GM20000 (cell line): Measurements from ENCODE around the gene SYPL1.

Experiments
- DNase-seq: peaks from one replicate; pipeline ENCODE4 v3.0.0; 2012; ENCODE audit warnings: low spot score
- CTCF ChIP-seq: IDR thresholded peaks from 2 replicates; pipeline ENCODE4 v1.5.1; 2012; ENCODE audit warnings: mild to moderate bottlenecking, control low read depth; ENCODE audit errors: extremely low read depth, missing control alignments

The SYPL1 gene

DNA sequence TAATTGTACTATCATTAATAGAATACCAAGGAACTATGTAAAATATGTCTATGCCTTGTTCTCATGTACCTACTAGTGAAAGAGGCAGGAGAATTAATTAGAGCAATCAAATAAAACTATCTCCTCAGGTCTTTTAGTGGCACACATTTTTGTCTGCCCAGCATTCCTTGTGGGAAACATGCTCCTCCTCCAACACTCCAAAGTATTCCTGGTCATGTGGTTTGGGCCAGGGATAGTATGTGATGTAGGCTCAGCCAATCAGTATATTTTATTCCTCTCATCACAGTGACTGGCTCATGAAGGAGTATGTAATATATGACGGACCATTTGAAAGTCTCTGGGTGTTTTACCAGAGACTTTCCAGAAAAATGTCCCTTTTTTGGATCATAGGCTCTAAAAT is 16.7 kb upstream of the SYPL1 start:
- no peak for TF ChIP-seq CTCF
- no peak for DNase-seq

DNA sequence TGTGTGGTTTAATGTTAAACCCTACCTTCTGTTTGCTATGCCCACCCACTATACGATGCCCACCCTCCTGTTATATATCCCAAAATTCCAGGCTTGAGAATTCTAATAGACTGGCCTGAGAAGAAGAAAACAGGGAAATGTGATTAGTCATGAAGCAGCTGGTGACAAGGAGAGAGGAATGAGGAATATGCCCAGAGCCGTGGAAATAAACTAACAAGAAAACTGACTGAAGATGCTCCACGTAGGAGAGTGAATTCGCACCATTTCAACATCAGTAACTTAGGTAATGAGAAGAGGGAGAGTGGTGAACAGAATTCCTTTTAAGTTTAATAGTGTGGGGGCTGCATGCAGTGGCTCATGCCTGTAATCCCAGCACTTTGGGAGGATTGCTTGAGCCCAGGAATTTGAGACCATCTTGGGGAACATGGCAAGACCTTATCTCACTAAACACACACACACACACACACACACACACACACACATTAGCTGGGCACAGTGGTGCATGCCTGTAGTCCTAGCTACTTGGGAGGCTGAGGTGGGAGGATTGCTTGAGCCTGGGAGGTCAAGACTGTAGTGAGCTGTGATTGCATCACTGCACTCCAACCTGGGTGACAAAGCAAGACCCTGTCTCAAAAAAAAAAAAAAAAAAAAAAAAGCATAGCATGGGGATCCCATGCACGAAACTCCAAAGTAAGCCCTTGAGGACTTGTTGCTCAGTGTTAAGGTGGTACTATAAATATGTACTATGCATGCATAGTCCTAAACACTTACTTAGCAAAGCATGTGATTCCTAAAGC is 16.1 kb upstream of the SYPL1 start:
- no peak for DNase-seq
- no peak for TF ChIP-seq CTCF

DNA sequence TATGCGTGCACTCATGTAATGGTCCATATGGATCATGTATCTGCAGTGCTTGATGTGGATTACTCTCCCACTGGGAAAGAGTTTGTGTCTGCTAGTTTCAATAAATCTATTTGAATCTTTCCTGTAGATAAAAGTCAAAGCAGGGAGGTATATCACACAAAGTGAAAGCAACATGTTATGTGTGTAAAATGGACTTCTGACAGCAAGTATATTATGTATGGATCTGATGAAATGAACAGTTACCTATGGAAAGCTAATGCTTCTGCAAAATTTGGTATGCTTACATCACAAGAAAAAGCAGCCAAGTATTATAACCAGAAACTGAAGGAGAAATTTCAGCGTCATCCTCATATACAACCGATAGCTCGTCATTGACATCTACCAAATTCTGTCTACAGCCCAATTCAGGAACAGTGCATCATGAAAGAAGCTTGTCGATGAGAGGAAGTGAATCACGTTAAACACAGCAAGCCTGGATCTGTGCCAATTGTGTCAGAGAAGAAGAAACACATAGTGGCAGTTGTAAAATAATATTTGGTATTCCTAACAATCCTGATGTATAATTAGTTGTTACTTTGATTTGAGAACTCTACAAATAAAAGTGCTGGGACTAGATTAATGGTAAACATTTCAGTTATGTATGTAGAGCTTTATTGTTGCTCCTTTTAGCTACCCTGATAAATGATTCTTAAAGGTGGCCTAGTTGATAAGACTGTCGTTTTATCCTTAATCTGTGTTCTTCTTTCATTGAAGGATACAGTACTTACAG is 14.2 kb upstream of the SYPL1 start:
- TF ChIP-seq CTCF: no peak
- no peak for DNase-seq

- no peak for TF ChIP-seq CTCF
- DNase-seq: no peak
Observed at GRCh38 chr7:106125417-106125816, 13.3 kb upstream of the SYPL1 start.

- DNase-seq: no peak
Observed at GRCh38 chr7:106124186-106124585, 12.1 kb upstream of the SYPL1 start.

GRCh38 chr7:106122713-106123112 is 10.6 kb upstream of the SYPL1 start:
- no peak for DNase-seq

More at GRCh38 chr7:106124186-106124585, 12.1 kb upstream of the SYPL1 start:
- no peak for TF ChIP-seq CTCF

More at GRCh38 chr7:106122713-106123112, 10.6 kb upstream of the SYPL1 start:
- TF ChIP-seq CTCF: no peak
